Smooth muscle cell of the brain vasculature (primary cell): ENCODE results near the gene ARHGAP8.
"Not testable (repeated sequence)": the region's sequence is repeated elsewhere in the genome, so short reads cannot be mapped to it uniquely, and the experiment has no call there.

Experiments
- DNase-seq: peaks from one replicate; pipeline ENCODE4 v3.0.0-alpha.2; 2012; ENCODE audit warnings: low read depth, low spot score

ARHGAP8 gene

DNA sequence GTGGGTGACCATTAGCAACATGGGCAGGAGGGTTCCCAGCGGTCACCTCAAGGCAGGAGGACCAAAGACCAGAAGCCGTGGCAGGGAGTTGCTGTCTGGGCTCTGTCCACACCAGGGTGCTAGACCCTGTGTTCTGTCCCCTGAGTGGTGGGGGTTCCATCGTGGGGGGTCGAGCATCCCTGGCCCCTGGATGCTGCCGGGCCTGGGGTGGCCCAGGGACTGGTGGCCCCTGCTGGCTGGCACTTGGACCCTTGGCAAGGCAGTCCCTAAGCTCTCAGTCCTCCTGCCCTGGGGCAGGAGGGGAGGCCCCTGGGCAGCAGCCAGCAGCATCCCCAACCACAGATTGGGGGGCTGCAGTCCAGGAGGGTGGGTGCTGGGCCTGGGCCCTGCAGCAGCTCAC, 13.4 kb upstream of the ARHGAP8 start:
- DNase-seq: no peak

DNA sequence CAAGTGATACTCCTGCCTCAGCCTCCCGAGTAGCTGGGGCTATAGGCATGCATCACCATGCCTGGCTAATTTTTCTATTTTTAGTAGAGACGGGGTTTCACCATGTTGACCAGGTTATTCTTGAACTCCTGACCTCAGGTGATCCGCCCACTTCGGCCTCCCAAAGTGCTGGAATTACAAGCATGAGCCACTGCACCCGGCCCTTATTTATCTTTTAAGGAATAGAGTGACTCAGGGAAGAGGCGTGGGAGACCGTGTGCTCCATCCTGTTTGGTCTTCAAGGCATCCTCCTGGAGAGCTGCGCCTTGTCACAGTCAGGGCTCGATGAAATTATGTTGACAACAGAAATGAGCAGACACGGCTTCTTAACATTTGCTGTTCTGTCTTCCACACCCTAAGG, 12.7 kb upstream of the ARHGAP8 start:
- DNase-seq: not testable (repeated sequence)

DNA sequence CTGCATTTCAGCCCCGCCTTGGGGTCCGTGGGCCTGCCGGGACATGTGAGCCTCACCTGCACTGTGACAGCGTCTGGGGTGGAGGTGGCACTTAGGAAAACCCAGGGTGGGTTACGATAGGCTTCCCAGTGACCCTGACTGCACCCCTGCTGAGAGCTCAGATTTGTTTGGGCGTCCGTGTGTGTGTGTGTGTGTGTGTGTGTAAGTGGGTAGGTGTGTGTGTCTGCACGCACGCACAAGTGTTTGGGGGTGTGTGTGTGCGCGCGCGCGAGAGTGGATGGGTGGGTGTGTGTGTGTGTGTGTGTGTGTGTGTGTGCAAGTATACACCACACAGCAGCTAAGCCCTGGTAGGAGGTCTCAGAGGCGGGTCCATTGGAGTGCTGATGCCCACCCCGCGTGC, 12.1 kb upstream of the ARHGAP8 start:
- DNase-seq: no peak

DNA sequence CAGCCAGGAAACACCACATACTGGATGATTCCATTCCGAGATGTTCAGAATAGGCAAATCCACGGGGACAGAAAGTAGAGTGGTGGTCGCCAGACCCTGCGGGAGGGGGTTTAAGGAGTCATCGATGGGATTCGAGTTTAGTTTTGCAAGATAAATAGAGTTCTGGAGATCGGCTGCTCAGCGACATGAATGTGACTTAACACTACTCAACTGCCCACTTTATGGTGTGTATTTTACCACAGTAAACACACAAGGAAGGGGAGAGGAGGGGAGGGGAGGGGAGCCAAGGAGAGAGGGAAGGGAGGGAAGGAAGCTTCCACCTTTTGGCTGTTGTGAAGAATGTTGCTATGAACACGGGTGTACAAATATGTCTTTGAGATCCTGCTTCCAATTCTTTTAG, 10.4 kb upstream of the ARHGAP8 start:
- no peak for DNase-seq

DNA sequence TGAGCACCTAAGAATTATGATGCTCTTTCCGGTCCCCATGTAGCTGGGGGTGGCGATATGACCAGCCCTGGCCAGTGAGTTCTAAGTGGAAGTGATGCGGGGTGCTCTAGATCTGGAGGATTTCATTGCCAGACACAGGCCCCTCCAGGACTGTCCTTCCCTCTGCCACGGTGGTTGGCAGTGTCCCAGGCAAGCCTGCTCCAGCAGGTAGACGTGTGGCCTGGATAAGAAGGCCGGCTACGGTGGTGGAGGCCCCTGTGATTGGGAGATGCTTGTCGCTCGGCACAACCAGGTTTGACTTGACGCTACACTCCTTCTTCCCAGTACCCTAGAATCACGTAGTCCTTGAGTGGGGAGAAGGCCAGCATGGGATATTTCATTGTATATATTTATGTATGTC, 9.1 kb upstream of the ARHGAP8 start:
- DNase-seq: no peak

DNA sequence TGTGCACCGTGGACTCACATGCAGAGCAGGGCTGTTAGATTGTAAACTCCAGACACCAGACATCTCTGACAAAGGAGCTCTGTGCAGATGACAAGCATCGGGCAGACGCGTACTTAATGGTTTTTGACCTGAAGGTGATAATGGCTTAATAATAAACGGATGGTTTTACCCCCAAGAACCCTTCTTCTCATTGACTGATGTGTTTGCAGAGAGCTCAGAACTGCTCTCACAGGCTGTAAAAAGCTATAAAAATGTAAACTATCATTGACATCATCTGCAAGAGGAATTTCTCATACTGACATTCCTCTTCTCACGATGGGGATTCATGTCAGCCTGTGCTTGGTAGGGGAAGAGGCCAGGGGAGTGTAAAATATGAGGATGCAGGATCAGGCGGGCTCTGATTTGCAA, 8.6 kb upstream of the ARHGAP8 start:
- no peak for DNase-seq

DNA sequence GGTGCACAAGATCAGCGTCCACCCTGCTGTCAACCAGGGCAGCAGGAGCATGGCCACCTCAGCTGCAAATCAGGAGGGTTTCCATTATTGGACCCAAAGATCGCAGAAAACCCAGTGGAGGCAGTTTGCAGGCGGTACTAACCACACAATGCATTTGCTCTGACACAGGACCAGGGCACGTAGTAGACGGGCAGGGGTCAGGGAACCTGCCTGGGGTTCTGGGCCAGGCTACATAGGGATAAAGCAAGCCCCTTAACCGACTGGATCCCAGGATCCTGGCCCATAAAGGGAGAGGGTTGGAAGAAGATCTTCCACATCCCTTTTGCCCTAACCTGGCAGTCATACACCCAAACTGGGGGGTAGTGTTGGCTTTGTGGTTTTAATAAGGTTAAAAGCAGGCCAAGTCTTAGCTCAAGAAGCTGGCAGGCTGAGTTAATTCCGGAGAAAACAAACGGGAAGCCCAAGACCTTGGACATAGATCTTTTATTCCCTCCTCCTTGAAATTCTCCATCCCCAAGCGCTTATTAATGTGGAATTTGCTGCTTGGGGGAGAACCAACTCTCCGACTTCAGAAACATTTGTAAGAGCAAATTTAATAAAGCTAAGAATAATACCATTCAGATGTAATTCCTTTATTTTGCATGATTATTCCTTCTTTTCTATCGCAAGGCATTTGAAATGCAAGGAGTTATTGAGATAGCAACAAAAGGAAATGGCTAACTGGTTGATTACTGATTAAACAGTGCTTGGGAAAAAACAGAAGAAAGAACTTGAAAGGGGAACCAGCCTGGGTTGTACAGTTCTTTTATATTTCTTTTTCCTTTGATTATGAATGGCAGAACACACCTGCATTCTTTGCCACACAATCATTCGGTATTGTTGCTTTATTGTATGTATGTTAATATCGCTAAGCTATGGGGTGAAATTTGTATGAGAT, 6.3 kb upstream of the ARHGAP8 start:
- DNase-seq: no peak

DNA sequence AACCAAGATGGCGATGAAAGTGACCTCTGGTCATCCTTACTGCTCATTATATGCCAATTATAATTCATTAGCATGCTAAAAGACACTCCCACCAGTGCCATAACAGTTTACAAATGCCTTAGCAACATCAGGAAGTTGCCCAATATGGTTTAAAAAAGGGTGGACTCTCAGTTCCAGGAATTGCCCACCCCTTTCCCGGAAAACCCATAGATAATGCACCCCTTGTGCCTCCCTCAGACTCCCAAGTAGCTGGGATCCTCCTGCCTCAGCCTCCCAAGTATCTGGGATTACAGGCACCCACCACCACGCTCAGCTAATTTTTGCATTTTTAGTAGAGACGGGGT, 4.6 kb upstream of the ARHGAP8 start:
- not testable (repeated sequence) for DNase-seq

DNA sequence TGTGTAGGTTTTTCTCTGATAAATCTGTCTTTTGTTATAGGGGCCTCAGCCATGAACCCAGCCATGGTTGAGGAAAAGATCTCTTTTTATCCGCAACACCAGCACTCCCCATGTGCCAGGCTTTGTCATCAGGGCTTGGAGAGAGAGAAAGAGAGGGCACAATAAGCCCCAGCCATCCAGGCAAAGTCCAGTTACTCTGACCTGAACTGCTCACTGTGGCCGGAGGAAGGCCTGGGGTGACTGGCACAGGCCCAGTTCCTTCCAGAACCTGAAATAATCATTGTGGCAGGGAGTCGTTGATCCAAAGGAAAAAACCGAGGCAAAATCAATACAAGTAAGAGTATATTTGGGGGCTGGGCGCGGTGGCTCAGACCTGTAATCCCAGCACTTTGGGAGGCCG, 3.9 kb upstream of the ARHGAP8 start:
- no peak for DNase-seq

DNA sequence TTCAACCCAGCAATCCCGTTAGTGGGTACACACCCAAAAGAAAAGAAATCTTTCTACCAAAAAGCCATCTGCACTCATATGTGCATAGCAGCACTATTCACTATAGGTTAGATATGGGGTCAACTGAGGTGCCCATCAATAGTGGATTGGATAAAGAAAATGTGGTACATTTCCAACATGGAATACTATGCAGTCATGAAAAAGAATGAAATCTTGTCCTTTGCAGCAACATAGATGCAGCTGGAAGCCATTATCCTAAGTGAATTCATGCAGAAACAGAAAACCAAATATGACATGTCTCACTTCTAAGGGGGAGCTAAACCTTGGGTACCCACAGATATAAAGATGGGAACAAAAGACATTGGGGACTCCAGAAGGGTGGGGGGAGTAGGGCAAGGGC, 1.9 kb upstream of the ARHGAP8 start:
- DNase-seq: no peak

DNA sequence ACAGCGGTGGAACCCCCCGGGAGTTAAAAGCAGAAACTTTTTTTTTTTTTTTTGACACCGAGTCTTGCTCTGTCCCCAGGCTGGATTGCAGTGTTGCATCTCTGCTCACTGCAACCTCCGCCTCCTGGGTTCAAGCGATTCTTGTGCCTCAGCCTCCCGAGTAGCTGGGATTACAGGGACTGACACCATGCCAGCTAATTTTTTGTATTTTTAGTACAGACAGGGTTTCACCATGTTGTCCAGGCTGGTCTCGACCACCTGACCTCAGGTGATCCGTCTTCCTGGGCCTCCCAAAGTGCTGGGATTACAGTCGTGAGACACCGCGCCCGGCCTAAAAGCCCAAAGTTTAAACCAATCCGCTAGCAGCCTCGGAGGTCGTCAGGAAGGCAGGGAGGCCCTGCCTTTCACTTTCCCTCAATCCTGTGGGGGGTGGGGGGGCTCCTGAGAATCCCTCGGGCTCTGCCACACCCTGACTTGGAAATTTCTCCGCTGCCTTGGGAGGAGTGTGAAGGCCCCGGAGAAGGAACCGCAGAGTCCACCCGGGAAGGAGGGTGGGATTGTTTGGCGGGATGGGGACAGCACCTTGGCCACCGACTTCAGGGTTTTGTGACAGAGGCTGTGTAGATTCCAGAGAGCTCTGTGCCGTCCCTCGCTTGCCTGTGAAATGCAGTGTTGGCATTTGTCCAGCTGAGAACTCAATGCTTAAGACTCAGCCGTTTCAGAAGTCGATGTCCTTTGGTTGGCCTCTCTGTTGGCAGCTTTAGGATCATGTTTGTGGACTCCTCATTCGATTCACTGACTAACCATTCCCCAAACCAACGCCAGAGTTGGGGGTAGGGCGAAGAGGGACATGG, 1.0 kb downstream of the ARHGAP8 start:
- DNase-seq: no peak

DNA sequence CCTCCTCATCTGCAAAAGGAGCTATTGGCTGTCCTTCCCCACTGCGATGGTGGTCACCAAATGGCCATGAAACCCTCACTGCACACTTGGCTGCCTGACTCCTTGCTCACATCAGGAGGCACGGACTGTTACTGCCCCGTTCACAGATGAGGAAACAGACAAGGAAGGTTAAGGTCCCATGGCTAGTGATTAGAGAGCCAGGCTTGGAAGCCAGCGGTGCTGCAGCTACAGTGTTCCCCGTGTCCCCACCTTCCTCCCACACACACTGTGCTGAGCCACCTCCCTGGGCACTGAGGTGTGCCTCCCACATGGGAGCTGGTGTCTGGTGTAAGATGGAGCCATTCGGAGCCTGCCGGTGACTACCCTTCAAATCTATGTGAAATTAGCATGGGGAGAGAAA, 2.6 kb downstream of the ARHGAP8 start:
- no peak for DNase-seq

DNA sequence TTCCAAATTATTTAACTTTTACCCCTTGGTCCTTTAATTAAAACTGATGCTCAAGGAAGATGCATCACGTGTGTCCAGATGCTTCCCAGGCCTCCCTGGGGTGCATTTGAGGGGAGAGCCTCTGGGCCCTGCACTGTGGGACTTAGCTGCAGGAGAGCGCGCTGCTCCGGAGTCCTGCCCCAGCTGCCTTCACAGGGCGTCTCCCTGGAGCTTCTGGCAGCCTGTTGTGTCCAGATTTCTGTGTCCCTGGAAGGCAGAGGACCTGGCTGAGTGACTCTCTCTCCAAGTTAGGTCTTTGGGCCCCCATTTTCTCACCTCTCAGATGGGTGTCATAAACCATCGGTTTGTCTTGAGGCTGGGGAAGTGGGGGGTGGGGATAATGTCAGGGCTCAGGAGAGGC, 3.0 kb downstream of the ARHGAP8 start:
- DNase-seq: no peak

DNA sequence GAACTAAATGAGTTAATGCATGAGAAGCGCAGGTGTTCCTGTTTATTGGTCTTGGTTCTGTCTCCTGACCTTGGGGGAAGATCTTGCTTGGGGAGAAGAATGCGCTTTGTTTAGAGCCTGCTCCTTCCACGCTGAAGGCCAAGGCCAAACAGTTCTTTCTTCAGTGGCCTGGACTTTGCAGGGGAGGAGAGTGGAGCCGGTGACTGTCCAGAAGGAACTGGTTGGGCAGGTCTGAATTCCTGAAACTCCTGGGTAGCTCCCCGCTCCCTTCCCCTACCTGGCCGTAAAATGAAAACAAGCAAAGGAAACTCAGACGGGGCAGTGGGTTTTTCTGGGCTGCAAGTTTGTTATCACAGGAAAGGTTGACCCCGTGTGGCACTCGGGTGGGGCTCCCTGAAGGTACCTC, 3.6 kb downstream of the ARHGAP8 start:
- no peak for DNase-seq

DNA sequence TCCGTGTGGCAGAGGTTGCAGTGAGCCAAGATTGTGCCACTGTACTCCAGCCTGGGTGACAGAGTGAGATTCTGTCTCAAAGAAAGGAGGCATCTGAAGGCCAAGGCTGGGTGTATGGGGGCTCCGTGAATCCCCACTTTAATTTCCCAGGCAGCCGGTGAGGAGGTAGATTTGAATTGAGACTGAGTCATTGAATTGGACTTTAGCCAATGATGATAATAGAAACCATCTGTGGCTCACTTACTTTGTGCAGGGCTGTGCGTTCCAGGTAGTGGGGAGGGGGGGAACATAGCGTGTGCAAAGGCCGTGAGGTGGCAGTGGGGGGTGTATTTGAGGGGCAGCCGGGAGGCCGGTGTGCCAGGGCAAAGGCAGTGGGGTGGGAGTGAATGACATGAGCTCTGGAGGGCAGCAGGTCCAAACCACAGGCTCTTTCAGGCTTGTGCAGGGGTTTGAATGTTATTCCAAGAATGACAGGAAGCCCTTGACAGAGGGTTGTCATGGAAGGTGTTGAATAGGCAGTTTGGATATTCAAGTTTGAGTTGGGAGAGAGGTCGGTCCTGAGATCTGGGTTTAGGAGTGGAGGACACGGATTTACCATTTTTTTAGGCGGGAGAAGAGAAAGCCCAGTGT, 6.1 kb downstream of the ARHGAP8 start:
- peak; percentile 17 for DNase-seq

DNA sequence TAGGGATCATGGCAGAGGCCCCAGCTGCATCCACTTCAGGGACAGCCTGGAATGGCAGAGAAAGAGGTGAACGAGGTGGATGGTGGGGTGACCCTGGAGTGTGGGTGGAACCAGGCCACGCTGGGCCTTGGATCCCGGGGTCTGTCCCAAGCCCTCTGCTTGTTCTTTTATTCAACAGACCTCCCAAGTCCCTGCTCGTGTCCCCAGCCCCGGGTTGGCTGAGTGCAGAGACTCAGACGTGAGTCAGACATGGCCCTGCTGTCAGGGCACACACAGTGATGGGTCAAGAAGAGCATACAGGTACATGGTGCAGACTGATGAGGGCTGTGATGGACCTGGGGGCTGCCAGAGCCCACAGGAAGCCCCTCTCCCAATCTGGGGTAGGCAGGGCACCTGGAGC, 6.6 kb downstream of the ARHGAP8 start:
- DNase-seq: no peak

DNA sequence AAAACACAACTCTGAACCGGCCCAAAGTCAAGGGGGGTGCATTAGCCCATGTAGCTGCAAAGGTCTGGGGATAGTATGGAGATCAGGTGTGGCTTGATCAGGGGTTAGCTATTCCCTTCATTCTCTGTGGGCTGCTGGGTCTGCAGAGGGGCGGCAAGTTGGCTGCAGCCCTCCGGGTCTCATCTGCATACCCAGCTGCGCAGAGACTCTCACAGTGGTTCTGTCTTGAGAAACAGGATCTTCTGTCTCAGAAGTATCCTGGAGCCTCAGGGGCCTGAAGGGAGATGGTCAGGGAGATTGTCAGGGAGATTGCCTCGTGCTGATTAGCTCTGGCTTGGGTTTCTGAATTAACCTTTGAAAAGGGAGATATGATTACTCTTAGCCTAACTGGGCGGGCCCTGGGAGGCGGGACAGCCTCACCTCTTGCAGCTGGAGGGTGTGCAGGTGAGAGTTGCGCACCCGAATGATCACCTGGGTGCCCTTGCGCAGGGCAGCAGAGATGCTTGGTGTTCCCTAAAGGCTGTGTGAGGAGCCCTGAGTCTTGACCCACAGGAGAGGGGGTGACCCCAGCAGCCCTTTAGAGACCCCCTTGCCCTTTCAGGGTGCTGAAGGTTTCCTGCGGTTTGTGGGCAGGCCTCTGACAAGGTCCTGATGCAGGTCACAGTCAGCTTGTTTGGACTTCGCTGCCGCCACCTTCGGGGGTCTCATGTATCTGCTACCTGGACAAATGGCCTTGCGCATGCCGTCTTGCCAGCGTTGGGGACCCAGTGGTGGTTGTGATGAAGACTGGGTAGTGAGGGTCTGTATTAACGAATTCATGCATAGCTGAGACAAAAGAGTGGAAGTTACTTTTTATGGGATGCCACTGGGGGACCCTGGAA, 7.3 kb downstream of the ARHGAP8 start:
- DNase-seq: no peak

DNA sequence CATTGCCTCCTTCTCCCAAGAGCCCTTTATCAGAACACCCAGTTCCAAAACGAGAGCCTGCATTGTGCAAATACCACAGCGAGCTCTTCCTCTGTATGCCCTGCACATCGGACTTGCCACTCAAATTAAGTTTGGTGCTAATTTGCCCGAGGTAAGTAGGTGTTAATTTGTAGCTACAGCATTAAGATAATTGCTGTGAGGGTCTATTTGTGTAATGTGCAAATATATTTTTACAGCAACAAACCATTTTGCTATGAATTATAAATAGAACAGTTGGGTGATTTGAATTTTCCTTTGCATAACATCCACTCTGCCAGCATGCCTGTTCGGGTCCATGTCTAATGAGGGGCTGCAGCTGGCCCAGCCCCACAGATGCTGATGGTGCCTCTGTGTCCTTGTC, 8.1 kb downstream of the ARHGAP8 start:
- DNase-seq: no peak

DNA sequence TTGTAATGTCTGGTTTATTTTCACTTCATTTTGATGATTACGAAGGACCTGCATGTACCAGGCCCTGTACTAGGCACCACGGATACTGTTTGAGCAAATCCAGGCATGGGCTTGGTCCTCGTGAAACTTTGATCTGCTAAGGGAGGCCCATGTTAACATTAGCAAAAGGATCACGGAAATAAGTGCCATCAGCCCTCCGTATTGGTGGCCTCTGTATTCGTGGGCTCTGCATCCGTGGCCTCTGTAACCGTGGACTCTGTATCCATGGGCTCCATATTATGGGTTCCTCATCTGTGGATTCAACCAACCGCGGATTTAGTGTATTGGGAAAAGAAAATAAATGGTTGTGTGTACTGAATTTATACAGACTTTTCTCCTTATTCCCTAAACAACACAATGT, 8.7 kb downstream of the ARHGAP8 start:
- no peak for DNase-seq

DNA sequence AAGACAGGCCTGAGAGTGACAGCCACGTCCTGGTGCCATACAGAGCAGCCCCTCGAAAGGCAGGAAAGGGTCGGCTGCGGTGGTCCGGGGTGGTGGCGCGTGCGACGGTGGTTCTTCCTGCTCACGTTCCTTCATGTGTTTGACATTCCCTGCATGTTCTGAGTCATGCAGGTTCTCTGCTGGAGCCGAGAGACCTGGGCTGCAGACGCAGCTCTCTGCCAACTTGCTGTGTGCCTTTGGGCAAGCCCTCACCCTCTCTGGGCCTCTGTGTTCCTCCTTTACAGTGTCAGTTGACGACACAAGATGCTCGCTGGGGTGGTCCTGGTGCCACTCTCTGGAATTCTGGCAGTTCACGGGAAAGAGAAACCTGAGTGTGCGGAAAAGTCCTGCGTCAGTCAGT, 12.0 kb downstream of the ARHGAP8 start:
- no peak for DNase-seq

DNA sequence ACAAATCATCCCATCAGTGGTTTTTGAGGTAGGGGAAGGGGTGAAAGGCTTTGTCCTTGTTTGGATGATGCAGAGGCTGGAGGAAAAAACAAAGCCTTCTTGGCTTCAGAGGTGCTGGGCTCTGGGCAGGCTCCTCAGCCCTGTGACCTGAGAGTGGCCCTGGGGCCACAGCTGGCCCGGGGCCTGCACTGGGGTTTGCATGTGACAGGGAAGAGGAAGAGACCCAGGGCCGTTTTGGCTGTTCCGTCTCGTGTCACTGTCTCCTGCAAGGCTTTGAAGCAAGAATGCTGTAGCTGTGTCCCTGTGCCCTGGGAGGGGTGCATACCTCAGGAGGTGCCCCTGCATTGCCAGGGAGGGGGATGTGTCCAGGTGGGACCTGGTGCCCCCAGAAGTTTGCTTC, 12.6 kb downstream of the ARHGAP8 start:
- no peak for DNase-seq
